ENCODE data around the gene BTK. TPM values are rescaled to one million over a fixed set of nuclear protein-coding genes. Genes with fewer than 3 reads are reported as not detected.

The BTK gene
- total RNA-seq, 1 experiment from 2014 or later: 1.3 TPM

DNA sequence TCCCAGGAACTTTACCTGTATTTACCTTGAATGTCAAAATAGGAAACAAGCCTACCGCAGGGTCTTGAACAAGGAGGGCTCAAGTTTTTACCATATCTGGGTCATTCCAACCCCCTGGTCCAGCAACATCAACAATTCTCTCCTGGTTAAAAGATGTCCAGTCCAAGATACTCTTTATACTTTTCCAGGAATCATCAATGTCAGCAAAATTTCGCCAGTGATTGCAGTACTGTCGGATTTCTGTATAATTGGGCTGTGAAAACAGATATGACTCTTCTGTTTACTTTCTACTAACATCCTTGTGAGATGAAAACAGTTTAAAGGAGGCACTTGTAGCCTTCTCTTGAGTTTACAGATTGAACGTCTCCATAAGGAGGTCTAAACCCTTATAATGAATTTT, 12.7 kb upstream of the BTK start:
- in situ Hi-C loops (cut with HindIII; ENCODE audit: low pct_unique_long_range_greater_than_20kb, low sequenced_read_pairs): no loop called here
- no peak for DNase-seq (ENCODE audit: low read depth, low spot score)

DNA sequence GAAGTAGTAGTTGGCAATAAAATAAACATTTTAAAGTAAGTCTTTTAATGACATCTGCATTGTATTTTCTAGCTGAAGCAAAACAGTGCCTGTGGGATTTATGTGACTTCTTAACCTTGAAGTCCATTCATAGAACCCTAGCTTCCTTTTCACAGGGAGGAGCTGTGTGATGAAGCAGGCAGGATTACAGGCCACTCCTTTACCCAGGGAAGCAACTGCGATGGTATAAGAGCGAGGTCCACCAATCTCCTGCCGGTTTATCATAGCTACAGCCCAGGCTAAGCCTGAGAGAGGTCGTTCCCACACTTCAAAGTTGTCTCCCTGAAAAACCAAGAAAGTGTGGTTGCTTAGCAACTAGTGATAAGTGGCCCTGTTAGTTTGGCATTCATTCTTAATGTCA, 11.8 kb upstream of the BTK start:
- no peak for DNase-seq (ENCODE audit: low read depth, low spot score)

DNA sequence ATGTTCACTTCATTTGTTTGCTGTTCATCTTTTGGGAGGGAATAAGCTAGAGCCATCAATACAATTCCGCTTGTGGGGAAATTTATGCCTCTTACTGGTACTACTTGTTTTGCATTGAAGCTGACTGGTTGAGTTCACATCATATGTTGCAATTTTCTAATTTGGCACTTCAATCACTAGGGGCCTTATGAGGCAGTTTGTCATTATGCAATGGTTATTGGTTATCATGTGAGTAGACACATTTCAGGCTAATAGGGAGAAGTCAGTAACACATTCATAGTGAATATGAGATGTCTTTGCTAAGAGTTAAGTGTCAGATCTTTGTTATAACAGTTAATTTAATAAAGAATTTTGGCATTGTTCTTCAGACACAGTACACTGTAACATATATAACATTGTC, 9.8 kb upstream of the BTK start:
- in situ Hi-C loops (cut with HindIII; ENCODE audit: low pct_unique_long_range_greater_than_20kb, low sequenced_read_pairs): no loop called here

More for the DNA sequence above, 11.8 kb upstream of the BTK start:
- in situ Hi-C loops (cut with HindIII; ENCODE audit: low pct_unique_long_range_greater_than_20kb, low sequenced_read_pairs): no loop called here

DNA sequence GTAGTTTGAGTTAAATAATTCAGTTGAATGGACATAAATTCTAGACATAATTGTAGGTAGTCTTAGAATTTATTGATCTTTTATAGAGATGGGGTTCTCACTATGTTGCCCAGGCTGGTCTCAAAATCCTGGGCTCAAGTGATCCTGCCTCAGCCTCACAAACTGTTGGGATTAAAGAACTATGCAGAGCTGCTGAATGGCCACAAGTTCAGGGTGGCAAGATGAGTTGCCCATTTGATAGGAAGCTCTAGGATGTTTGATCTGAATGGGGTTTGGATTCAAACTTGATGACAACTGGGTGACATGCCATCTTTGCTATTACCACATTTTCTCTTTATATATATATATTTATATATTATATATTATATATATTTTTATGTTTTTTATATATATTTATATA, 8.4 kb upstream of the BTK start:
- no peak for DNase-seq (ENCODE audit: low read depth, low spot score)
- in situ Hi-C loops (cut with HindIII; ENCODE audit: low pct_unique_long_range_greater_than_20kb, low sequenced_read_pairs): no loop called here

More for the DNA sequence above, 9.8 kb upstream of the BTK start:
- DNase-seq (ENCODE audit: low read depth, low spot score): peak; percentile 41

DNA sequence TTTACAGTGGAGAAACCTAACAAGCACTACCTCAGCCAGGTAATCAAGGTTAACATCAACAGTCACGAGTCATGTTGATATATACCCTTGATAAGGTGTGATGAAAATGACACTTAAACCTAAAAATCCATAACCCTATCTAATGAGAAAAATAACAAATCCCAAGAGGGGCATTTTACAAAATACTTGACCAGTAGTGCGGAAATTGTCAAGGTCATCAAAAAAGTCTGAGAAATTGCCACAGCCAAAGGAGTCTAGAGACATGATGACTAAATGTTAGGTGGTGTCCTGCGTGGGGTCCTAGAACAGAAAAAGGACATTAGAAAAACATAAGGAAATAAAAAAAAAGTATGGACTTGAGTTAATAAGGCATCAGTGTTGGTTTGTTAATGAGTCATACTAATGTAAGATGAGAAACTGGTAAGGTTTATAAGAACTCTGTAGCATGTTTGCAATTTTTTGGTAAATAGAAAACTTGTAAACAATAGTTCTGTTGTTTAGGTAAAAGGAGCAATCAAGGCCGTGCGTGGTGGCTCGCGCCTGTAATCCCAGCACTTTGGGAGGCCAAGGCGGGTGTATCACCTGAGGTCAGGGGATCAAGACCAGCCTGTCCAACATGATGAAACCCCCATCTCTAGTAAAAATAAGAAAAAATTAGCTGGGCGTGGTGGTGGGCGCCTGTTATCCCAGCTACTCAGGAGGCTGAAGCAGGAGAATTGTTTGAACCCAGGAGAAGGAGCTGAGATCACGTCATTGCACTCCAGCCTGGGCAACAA, 7.7 kb upstream of the BTK start:
- no peak for DNase-seq (ENCODE audit: low read depth, low spot score)
- in situ Hi-C loops (cut with HindIII; ENCODE audit: low pct_unique_long_range_greater_than_20kb, low sequenced_read_pairs): no loop called here

DNA sequence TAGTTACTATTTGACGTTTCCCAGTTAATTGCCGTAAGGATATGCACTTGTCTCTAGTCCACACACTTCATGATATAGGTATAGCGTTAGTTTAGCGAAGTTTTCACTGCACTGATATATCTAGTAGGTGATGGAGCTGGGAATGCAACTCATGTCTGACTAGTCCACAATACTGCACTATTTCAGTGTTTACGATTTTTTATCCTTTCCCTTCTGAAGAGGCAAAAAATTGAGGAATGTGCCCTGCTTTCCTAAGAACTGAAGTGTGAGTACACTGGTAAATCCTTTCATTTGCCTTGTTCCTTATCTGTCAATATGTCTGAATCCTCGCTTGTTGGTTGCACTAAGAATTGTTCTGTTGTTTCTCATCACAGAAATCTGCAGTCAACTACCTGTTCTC, 5.8 kb upstream of the BTK start:
- in situ Hi-C loops (cut with HindIII; ENCODE audit: low pct_unique_long_range_greater_than_20kb, low sequenced_read_pairs): no loop called here
- DNase-seq (ENCODE audit: low read depth, low spot score): no peak

DNA sequence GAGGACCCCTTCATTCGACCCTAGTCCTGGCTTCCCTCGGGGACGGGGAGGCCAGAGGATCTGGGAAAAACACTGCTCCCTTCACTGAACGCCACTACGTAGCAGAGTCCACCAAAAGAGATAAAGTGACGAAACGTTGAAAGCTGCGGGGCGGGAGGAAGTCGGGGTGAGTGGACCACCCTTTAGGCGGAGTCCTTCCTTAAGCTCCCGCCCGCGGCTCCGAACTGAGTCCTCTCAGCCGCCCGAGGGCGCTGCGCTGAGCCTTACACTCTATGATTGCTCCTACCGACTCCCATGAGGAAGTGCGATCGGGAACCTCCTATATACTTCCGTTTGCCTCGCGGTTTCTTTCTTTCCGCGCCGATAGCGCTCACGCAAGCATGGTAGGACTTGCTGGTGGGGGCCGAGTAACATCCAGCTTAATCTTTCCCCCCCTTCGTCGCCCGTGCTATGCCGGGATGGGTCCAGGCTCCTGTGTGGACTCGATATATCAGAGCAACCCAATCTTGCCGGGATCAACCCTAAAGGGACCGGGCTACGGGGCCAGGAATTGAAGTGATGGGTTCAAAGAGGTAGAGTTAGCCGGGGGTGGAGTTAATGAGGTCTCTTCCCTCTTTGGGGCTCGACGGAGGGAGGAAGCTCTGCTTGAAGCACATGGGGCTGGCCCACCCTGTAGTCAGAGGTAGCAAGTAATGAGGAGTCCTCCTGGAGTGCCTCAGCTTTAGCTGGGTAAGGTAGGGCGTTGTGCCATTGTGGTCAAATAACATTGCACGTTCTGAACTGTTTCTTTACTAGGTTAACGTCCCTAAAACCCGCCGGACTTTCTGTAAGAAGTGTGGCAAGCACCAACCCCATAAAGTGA, 4.9 kb upstream of the BTK start, which contains the start of gene RPL36A:
Gene RPL36A, plus strand, starts transcription at position 348 of the 862 bp plus-strand sequence. Its CDS starts 33 bp downstream, at position 381.
- in situ Hi-C loops (cut with HindIII; ENCODE audit: low pct_unique_long_range_greater_than_20kb, low sequenced_read_pairs): no loop called here
- peak; percentile 92 for DNase-seq (ENCODE audit: low read depth, low spot score)

DNA sequence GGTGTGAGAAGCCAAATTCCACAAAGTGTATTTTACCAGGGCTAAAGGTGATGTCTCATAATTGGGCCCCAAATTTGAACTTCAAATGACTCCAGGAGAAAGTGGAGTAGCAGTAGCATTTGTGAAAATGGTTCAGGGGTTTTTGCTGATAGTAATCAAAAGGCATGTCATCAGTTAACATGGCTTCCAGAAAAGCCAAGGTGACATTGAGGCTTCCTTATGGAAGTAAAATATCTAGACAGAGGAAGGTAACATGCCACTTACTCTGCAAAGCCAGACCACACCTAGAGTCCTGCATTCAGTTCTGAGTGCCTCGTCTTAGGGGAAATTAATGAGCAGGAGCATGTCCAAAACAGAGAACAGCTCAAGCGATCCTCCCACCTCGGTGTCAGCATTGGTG, 2.6 kb upstream of the BTK start:
- no peak for DNase-seq (ENCODE audit: low read depth, low spot score)
- in situ Hi-C loops (cut with HindIII; ENCODE audit: low pct_unique_long_range_greater_than_20kb, low sequenced_read_pairs): no loop called here

DNA sequence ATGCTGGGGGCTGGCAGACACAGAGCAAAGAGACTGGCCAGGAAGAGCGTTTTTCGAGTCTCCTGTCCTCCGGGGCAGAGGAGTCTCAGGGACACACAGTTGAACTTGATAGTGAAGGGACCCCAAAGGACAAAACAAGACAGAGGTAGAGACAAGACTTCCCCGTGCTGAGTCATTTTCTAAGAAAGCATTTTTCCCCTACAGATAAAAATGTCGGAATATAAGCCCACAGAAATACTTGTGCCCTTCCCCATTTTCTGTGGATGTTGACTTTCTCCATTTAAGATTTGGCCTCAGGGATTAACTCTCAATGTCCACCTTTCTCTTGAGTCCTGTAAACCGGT, 523 bp upstream of the BTK start:
- in situ Hi-C loops (cut with HindIII; ENCODE audit: low pct_unique_long_range_greater_than_20kb, low sequenced_read_pairs): no loop called here
- DNase-seq (ENCODE audit: low read depth, low spot score): no peak

DNA sequence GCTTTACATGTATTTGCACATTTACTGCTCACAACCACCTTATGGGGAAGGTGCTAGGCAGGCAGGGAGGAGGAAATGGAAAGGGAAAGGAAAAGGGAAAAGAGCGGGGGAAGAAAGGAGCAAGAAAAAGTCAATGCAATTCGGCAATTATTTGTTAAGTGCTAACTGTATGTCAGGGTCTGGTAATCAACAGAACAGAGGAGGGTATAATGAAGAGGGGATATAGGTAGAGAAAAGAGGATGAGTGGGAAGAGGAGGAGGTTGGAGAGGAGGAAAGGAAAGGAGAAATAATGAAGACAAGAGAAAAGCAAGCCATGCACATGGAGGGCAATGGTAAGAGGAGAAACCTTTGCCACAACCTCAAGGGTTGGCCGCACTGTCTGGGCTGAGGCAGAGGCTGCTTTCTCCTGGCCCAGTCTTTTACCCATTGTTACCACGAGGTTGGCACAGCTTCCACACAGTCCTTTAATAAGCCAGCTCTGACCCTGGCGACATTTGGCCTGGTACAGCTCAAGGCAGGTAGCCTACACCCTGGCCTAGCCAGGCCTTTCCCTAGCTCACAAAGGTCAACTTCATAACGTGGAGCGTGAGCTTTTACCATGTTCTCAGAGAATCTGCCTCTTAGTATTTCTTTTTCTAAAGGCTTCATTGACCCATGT, 836 bp downstream of the BTK start:
- no peak for DNase-seq (ENCODE audit: low read depth, low spot score)
- in situ Hi-C loops (cut with HindIII; ENCODE audit: low pct_unique_long_range_greater_than_20kb, low sequenced_read_pairs): no loop called here

DNA sequence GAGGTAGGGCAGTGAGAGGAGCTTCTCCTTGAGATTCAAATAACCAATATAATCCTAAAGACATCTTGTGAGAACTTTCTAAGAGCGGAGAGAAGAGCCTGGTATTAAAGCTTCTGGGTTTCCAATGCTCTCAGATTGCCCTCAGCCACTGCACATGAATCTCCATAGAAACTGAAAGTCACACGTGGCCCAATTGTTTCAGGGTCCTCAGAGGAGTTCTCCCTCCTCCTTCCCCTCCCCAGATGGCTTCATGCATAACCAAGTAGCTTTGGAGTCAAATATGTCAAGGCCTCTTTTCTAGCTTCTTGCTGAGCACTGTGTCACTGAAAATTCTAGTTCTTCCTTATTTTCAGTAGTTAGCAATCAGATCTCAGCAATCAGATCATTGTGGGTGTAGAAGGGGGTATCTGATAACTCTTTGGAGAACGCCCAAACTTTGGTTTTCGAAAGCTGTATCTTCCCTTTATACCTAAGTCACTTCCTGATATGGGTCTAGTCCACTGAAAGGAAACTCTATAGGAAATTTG, 2.2 kb downstream of the BTK start:
- DNase-seq (ENCODE audit: low read depth, low spot score): no peak
- in situ Hi-C loops (cut with HindIII; ENCODE audit: low pct_unique_long_range_greater_than_20kb, low sequenced_read_pairs): no loop called here

DNA sequence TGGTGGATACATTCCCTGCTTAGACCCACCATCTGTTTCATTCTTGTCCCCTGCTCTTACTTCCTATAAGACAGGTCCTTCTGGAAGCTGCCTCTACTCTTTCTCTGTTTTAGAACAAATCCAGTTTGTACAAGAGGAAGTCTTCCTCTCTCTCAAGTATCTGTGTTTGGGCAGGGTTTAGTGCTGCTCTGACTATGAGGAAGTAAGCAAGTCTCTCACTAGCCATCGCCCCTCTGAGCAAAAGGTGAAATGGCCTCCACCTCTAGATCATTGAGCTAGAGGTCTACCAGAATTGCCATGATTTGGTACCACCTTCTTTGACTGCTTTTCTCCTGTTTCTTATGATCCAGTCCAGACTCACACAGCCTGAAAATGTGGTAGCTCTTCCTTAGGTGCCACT, 8.4 kb downstream of the BTK start:
- no peak for DNase-seq (ENCODE audit: low read depth, low spot score)
- in situ Hi-C loops (cut with HindIII; ENCODE audit: low pct_unique_long_range_greater_than_20kb, low sequenced_read_pairs): no loop called here

DNA sequence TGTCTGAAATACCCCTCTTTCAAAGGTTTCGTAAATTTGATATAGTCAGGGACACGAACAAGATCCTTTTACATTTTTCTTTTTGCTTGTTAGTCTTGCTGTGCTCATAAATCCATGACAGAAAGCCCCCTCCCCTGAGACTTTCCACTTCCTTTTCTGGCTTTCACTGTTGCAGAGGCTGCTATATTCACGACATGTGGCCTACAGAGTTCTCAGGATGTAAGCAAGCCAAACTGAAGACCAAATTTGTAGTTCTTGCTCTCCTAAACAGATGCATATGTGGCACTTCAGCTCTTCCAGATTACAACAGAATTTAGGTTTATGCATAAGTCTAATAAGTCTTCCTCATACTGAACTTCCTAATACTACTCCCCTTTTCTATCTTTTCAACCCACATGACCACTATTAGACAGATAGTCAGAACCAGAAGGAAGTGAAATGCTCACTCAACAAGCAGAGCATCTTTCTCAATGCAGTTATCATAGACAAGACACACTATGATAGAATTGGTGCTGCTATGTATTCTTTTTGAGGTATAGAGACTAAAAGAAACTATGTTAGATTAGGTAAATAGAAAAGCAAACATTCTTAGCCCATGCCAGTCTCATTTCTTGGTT, 15.0 kb downstream of the BTK start:
- no peak for DNase-seq (ENCODE audit: low read depth, low spot score)
- in situ Hi-C loops (cut with HindIII; ENCODE audit: low pct_unique_long_range_greater_than_20kb, low sequenced_read_pairs): no loop called here

DNA sequence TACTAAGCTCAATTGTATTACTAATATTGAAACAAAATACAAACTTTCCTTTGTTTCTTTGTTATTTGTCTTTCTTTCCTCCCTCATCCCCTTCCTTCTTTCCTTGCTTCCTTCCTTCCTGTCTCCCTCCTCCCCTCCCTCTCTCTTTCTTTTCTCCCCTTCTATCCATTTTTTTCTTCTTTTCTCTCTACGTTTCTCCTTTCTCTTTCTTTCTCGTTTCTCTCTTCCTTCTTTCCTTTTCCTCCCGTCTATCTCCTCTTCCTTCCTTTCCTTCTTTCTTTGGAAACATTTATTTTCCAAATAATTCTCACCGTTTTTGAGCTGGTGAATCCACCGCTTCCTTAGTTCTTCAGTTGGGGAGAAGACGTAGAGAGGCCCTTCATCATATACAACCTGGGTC, 16.3 kb downstream of the BTK start:
- in situ Hi-C loops (cut with HindIII; ENCODE audit: low pct_unique_long_range_greater_than_20kb, low sequenced_read_pairs): no loop called here
- DNase-seq (ENCODE audit: low read depth, low spot score): no peak

DNA sequence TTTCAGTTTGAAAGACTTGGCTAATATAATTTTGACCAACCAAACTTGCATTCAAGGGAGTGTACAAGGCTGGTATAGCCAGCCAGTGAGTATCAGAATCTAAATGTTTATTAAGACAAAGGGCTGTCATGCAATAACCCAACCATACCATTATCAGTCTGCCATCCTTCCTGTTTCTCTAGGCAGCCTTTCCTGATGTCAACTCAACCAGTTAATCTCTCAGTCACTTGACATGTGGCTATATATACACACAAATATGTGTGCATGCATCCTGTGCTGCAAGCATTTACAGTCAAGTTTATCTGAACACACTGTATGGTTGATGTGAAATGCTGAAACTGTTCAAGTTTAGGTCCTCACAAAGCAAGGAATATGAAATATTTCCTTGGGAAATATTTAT, 17.2 kb downstream of the BTK start:
- in situ Hi-C loops (cut with HindIII; ENCODE audit: low pct_unique_long_range_greater_than_20kb, low sequenced_read_pairs): no loop called here
- no peak for DNase-seq (ENCODE audit: low read depth, low spot score)

DNA sequence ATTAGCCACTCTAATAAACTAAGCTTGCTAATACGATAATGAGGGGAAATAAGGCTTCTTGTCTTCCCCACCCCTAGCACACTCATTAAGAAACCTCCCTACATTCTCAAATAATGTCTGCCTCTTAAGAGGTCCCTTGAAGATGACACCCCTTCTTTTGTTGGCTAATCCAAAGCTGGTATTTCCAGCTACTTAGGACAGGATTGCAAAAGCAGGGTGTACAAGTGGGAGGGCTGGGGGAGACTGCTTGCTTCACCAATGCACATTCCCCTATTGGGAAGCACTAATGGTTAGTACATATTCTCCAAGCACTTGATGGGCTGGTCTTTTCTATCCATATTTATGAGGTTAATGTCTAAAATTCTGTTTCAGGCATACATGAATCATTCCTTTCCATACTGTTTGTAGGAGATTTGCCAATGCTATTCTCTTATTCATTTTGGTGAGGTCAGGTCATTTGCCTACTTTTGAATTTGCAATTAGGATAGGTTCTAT, 20.6 kb downstream of the BTK start:
- DNase-seq (ENCODE audit: low read depth, low spot score): no peak
- in situ Hi-C loops (cut with HindIII; ENCODE audit: low pct_unique_long_range_greater_than_20kb, low sequenced_read_pairs): no loop called here

DNA sequence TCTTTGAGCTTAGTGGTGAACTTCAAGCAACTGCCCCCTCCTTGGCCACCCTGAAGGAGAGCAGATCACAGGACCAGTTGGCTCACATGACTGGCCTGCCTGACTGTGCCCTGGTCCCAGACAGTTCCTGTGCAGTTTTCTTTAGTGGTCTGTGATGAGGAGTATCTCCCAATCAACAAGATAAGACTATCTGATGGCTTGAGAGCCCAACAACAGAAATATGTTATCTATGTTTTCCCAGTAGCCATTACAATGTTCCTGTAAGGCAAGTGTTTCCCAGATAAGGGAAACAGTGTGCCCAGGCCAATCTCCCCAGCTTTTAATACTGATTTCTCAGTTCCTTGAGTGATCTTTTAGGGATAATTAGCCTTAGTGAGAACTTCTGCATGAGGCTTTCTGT, 23.2 kb downstream of the BTK start:
- peak; percentile 22 for DNase-seq (ENCODE audit: low read depth, low spot score)
- in situ Hi-C loops (cut with HindIII; ENCODE audit: low pct_unique_long_range_greater_than_20kb, low sequenced_read_pairs): no loop called here

DNA sequence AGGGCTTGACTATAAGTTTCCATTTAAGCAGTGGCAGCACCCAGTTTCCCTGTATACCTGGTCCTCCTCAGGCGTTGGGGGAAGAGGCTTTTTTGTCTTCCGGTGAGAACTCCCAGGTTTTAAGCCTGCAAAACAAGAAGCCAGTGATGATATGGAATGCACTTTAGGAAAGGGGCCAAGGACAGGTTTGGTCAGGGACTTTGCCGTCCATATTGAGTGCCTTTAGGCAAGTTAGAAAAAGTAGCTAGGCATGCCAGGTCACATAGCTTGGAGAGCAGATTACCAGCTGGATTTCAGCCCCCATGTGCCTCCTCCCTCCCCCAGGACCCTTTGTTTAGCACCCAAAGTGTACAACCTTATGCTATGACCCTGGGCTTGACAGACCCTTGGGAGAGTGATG, 23.9 kb downstream of the BTK start:
- DNase-seq (ENCODE audit: low read depth, low spot score): no peak
- in situ Hi-C loops (cut with HindIII; ENCODE audit: low pct_unique_long_range_greater_than_20kb, low sequenced_read_pairs): no loop called here

Data from SK-MEL-5 (cell line).